ENCODE results near the gene DNAH2. TPM values are rescaled to one million over a fixed set of nuclear protein-coding genes. Genes with fewer than 3 reads are reported as not detected.
A peak's percentile ranks its signal among the peaks of the same experiment; 100 is the strongest.

DNAH2 gene
- total and polyA plus RNA-seq, 9 of the 15 experiments (the other 6 are each of a cell fraction or from before 2014, with no cell fraction given) = 0.03 TPM; not detected in 8

DNA sequence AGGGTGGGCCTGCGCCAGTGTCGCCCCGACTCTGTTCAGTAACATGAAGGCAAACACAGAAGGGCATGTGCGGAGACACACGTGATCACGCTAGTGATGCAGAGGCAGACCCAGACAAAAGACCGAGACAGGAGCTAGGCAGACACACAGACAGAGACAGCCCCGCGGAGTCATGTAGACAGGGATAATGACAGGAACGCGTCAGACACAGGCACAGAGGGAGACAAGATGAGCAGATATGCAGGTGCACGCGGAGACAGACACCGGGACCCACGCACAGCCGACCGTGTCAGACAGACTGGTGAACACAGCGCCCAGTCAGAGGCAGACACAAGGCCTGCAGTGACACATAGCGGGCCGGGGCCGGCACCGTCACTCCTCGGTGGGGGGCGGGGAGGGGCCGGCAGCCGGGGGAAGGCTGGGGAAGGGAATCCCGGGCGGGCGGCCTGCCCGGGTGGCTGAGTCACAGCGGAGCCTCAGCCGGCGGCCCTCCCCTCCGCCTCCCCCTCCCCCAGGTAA, 123.9 kb downstream of the DNAH2 start (continued):
- TF ChIP-seq TBP (optimal IDR thresholded peaks at IDR 0.05; ENCODE audit: low read depth, low read length) (no peak), SAP30 (IDR thresholded peaks at IDR 0.05; ENCODE audit: borderline replicate concordance, insufficient read depth, low read depth, low read length, poor library complexity, severe bottlenecking) (peak; percentile 27), SMARCC2 (IDR thresholded peaks at IDR 0.05; ENCODE audit: low read depth) (no peak), ZKSCAN8 (CRISPR knock-in tag; IDR thresholded peaks at IDR 0.05) (no peak), RB1 (IDR thresholded peaks at IDR 0.05; ENCODE audit: low read depth) (no peak), CBX3 (IDR thresholded peaks at IDR 0.05; ENCODE audit: borderline replicate concordance in 1 of 2, low read length in 2 of 2) (no peak), KDM4B (IDR thresholded peaks at IDR 0.05; ENCODE audit: borderline replicate concordance in 2 of 2, low read depth in 1 of 2) (no peak), POLR2H (tag; IDR thresholded peaks at IDR 0.05; ENCODE audit: low read depth) (no peak), MECOM (CRISPR knock-in tag; IDR thresholded peaks at IDR 0.05) (no peak), PYGO2 (tag; IDR thresholded peaks at IDR 0.05) (no peak)
- TF ChIP-seq, protein P1, sequence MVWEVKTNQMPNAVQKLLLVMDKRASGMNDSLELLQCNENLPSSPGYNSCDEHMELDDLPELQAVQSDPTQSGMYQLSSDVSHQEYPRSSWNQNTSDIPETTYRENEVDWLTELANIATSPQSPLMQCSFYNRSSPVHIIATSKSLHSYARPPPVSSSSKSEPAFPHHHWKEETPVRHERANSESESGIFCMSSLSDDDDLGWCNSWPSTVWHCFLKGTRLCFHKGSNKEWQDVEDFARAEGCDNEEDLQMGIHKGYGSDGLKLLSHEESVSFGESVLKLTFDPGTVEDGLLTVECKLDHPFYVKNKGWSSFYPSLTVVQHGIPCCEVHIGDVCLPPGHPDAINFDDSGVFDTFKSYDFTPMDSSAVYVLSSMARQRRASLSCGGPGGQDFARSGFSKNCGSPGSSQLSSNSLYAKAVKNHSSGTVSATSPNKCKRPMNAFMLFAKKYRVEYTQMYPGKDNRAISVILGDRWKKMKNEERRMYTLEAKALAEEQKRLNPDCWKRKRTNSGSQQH (CRISPR knock-in tag; IDR thresholded peaks at IDR 0.05) = 0 out of 2 replicates have a peak, but pooled peaks have one; percentile 10
- TF ChIP-seq, protein P2, sequence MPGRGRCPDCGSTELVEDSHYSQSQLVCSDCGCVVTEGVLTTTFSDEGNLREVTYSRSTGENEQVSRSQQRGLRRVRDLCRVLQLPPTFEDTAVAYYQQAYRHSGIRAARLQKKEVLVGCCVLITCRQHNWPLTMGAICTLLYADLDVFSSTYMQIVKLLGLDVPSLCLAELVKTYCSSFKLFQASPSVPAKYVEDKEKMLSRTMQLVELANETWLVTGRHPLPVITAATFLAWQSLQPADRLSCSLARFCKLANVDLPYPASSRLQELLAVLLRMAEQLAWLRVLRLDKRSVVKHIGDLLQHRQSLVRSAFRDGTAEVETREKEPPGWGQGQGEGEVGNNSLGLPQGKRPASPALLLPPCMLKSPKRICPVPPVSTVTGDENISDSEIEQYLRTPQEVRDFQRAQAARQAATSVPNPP (IDR thresholded peaks at IDR 0.05; ENCODE audit: borderline replicate concordance, insufficient read depth, insufficient read length) = no peak
- TF ChIP-seq, protein P3, sequence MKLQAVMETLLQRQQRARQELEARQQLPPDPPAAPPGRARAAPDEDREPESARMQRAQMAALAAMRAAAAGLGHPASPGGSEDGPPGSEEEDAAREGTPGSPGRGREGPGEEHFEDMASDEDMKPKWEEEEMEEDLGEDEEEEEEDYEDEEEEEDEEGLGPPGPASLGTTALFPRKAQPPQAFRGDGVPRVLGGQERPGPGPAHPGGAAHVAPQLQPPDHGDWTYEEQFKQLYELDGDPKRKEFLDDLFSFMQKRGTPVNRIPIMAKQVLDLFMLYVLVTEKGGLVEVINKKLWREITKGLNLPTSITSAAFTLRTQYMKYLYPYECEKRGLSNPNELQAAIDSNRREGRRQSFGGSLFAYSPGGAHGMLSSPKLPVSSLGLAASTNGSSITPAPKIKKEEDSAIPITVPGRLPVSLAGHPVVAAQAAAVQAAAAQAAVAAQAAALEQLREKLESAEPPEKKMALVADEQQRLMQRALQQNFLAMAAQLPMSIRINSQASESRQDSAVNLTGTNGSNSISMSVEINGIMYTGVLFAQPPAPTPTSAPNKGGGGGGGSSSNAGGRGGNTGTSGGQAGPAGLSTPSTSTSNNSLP (IDR thresholded peaks at IDR 0.05; ENCODE audit: borderline replicate concordance, low read depth, low read length) = no peak
- TF ChIP-seq, protein P4, sequence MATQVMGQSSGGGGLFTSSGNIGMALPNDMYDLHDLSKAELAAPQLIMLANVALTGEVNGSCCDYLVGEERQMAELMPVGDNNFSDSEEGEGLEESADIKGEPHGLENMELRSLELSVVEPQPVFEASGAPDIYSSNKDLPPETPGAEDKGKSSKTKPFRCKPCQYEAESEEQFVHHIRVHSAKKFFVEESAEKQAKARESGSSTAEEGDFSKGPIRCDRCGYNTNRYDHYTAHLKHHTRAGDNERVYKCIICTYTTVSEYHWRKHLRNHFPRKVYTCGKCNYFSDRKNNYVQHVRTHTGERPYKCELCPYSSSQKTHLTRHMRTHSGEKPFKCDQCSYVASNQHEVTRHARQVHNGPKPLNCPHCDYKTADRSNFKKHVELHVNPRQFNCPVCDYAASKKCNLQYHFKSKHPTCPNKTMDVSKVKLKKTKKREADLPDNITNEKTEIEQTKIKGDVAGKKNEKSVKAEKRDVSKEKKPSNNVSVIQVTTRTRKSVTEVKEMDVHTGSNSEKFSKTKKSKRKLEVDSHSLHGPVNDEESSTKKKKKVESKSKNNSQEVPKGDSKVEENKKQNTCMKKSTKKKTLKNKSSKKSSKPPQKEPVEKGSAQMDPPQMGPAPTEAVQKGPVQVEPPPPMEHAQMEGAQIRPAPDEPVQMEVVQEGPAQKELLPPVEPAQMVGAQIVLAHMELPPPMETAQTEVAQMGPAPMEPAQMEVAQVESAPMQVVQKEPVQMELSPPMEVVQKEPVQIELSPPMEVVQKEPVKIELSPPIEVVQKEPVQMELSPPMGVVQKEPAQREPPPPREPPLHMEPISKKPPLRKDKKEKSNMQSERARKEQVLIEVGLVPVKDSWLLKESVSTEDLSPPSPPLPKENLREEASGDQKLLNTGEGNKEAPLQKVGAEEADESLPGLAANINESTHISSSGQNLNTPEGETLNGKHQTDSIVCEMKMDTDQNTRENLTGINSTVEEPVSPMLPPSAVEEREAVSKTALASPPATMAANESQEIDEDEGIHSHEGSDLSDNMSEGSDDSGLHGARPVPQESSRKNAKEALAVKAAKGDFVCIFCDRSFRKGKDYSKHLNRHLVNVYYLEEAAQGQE (IDR thresholded peaks at IDR 0.05; ENCODE audit: borderline replicate concordance) = peak; percentile 42; the same call in 1 of the 2 replicates
- TF ChIP-seq, protein P4 (CRISPR knock-in tag; IDR thresholded peaks at IDR 0.05; ENCODE audit: low read depth) = no peak

Measured in K562 (cell line).